Peyer's patch (tissue), 4 donors: ENCODE data around the gene AFG3L2. TPM values are rescaled to one million over a fixed set of nuclear protein-coding genes. Genes with fewer than 3 reads are reported as not detected.

Source experiments
- DNase-seq, 3 donors: peaks; one replicate each; pipeline ENCODE4 v3.0.0-alpha.2; 2017 to 2019
- H3K27ac ChIP-seq, 4 donors: fragments of 200-600 bp; sonication (generic); one replicate each; pipeline ENCODE4 v1.5.1; 2016 to 2019
- H3K27me3 ChIP-seq, 2 donors: fragments of 200-600 bp; sonication (generic); one replicate each; pipeline ENCODE4 v1.5.1; 2019
- H3K36me3 ChIP-seq, 3 donors: fragments of 200-600 bp; sonication (generic); one replicate each; pipeline ENCODE4 v1.5.1; 2016 to 2019
- H3K4me1 ChIP-seq, 4 donors: fragments of 200-600 bp; sonication (generic); one replicate each; pipeline ENCODE4 v1.5.1; 2016 to 2019
- H3K4me3 ChIP-seq, 4 donors: fragments of 200-600 bp; sonication (generic); 1 replicate in 3 of 4; 2 replicates in 1 of 4; pipeline ENCODE4 v1.5.1; 2016 to 2019; ENCODE audit warnings: mild to moderate bottlenecking in 1 of 4
- H3K9me3 ChIP-seq, 4 donors: fragments of 200-600 bp; sonication (generic); one replicate each; pipeline ENCODE4 v1.5.1; 2016 to 2019; ENCODE audit warnings: mild to moderate bottlenecking in 1 of 4
- CTCF ChIP-seq, 6 experiments: fragments of 450-650 bp in 4 of 6; fragments of 200-600 bp in 2 of 6; sonication (generic) in 1 of 6; IDR thresholded peaks; one replicate each; pipeline ENCODE4 v1.5.1; 2017 to 2019; ENCODE audit warnings: antibody characterized with exemption in 6 of 6, mild to moderate bottlenecking in 3 of 6, moderate library complexity in 1 of 6
- POLR2A ChIP-seq, 2 donors: fragments of 450-650 bp; IDR thresholded peaks; one replicate each; pipeline ENCODE4 v1.5.1; 2017; ENCODE audit warnings: antibody characterized with exemption in 2 of 2, mild to moderate bottlenecking in 2 of 2, moderate library complexity in 2 of 2
- total RNA-seq, 4 donors: library from RNA; depleted of rRNA; stranded (reverse); fragments of >200 nt; gene quantifications; one replicate each; pipeline ENCODE4 v1.1.0, GENCODE V29; 2016

Gene AFG3L2
- total RNA-seq, 4 donors from 2014 or later = 47.9 to 111 (median 94.8) TPM

GRCh38 chr18:12310762-12311161, 66.3 kb downstream of the AFG3L2 start:
- Histone ChIP-seq H3K9me3 (peaks cover 0 to 5% (median 0%) of the 10 kb centered on the region in 4 donors), H3K27me3 (no peaks in the 10 kb centered on the region), H3K36me3 (peaks cover 0 to 12% (median 0%) of the 10 kb centered on the region in 3 donors), H3K27ac (no peak overlapping the region), H3K4me3 (no peak overlapping the region), H3K4me1 (peaks cover 0 to 26% (median 7%) of the 10 kb centered on the region in 4 donors)
- DNase-seq = no peak
- no peak for TF ChIP-seq CTCF (IDR thresholded peaks at IDR 0.05)
- TF ChIP-seq POLR2A (IDR thresholded peaks at IDR 0.05) = no peak

GRCh38 chr18:12309683-12310198, 67.3 kb downstream of the AFG3L2 start:
- H3K4me3 ChIP-seq = peak overlapping the region in 2 of 4 donors; percentile 59 to 70
- peaks cover 0 to 23% (median 7%) of the 10 kb centered on the region in 4 donors for H3K4me1 ChIP-seq

GRCh38 chr18:12308386-12309100, 68.5 kb downstream of the AFG3L2 start:
- H3K9me3 ChIP-seq = peaks cover 0 to 5% (median 0%) of the 10 kb centered on the region in 4 donors
- H3K4me3 ChIP-seq = peak overlapping the region; percentile 44 to 70 (median 58)
- peak; percentile 28 to 84 (median 80) for DNase-seq
- TF ChIP-seq CTCF (IDR thresholded peaks at IDR 0.05) (no peak), POLR2A (IDR thresholded peaks at IDR 0.05) (no peak)
- peaks cover 0 to 7% (median 0%) of the 10 kb centered on the region in 3 donors for H3K36me3 ChIP-seq
- peaks cover 0 to 14% (median 7%) of the 10 kb centered on the region in 4 donors for H3K4me1 ChIP-seq
- no peaks in the 10 kb centered on the region for H3K27me3 ChIP-seq
- H3K27ac ChIP-seq = peak overlapping the region; percentile 80 to 98 (median 90)

More at GRCh38 chr18:12309683-12310198, 67.3 kb downstream of the AFG3L2 start:
- peak overlapping the region in 2 of 4 donors; percentile 43 to 98 for H3K27ac ChIP-seq
- no peak for DNase-seq
- peaks cover 0 to 5% (median 0%) of the 10 kb centered on the region in 4 donors for H3K9me3 ChIP-seq
- H3K36me3 ChIP-seq = peaks cover 0 to 12% (median 0%) of the 10 kb centered on the region in 3 donors
- TF ChIP-seq POLR2A (IDR thresholded peaks at IDR 0.05) = no peak
- no peak for TF ChIP-seq CTCF (IDR thresholded peaks at IDR 0.05)
- no peaks in the 10 kb centered on the region for H3K27me3 ChIP-seq

- peaks cover 0 to 5% (median 0%) of the 10 kb centered on the region in 4 donors for H3K9me3 ChIP-seq
- H3K36me3 ChIP-seq = peaks cover 0 to 7% (median 0%) of the 10 kb centered on the region in 3 donors
- peak in 2 of 3 donors; percentile 70 to 72 for DNase-seq
- H3K4me1 ChIP-seq = peaks cover 0 to 14% (median 7%) of the 10 kb centered on the region in 4 donors
- peak within 1 kb of the TSS; percentile 80 to 98 (median 90) for H3K27ac ChIP-seq
- H3K4me3 ChIP-seq = peak within 1 kb of the TSS; percentile 44 to 70 (median 58)
- H3K27me3 ChIP-seq = no peaks in the 10 kb centered on the region
- TF ChIP-seq POLR2A (IDR thresholded peaks at IDR 0.05) = no peak
- peak in 1 of 6 experiments; percentile 6 for TF ChIP-seq CTCF (IDR thresholded peaks at IDR 0.05)
These were observed 69.2 kb downstream of the AFG3L2 start, which contains the start of gene TUBB6 for GRCh38 chr18:12307701-12308385. TSS of gene TUBB6 (plus strand) at chr18:12308241. CDS start at chr18:12308293, 52 bp downstream.
